Thoracic aorta (tissue), 2 donors: ENCODE results near the gene TNS2. TPM values are rescaled to one million over a fixed set of nuclear protein-coding genes. Genes with fewer than 3 reads are reported as not detected.

Experiments
- ATAC-seq: fragments of 150-250 bp; one replicate; pipeline ENCODE4 v1.8.0; 2017; ENCODE audit warnings: low read depth; ENCODE audit not compliant: insufficient number of reproducible peaks, low FRiP score
- DNase-seq: peaks from one replicate; pipeline ENCODE4 v3.0.0-alpha.2; 2020; ENCODE audit warnings: low spot score
- H3K27ac ChIP-seq, 2 donors: fragments of 200-600 bp; sonication (generic); 1 replicate in 1 of 2; 2 replicates in 1 of 2; pipeline ENCODE4 v1.5.1; 2016; ENCODE audit warnings: mild to moderate bottlenecking in 2 of 2, moderate library complexity in 2 of 2
- H3K27me3 ChIP-seq: fragments of 200-600 bp; sonication (generic); replicated peaks from 2 replicates; pipeline ENCODE4 v1.6.0; 2016; ENCODE audit warnings: mild to moderate bottlenecking; ENCODE audit not compliant: insufficient read depth
- H3K36me3 ChIP-seq: fragments of 200-600 bp; sonication (generic); one replicate; pipeline ENCODE4 v1.5.1; 2016
- H3K4me1 ChIP-seq, 2 donors: fragments of 200-600 bp; sonication (generic); 1 replicate in 1 of 2; 2 replicates in 1 of 2; pipeline versions ENCODE4 v1.5.1 to v1.6.0; 2016; ENCODE audit warnings: low read depth in 2 of 2, mild to moderate bottlenecking in 1 of 2; ENCODE audit not compliant: control insufficient read depth in 1 of 2
- H3K4me3 ChIP-seq: fragments of 200-600 bp; sonication (generic); 2 replicates; pipeline ENCODE4 v1.5.1; 2016; ENCODE audit warnings: mild to moderate bottlenecking
- H3K9me3 ChIP-seq: fragments of 200-600 bp; sonication (generic); 2 replicates; pipeline ENCODE4 v1.5.1; 2016
- CTCF ChIP-seq: fragments of 200-600 bp; sonication (generic); IDR thresholded peaks from one replicate; pipeline ENCODE4 v1.5.1; 2019; ENCODE audit warnings: antibody characterized with exemption
- total RNA-seq, 2 donors: library from RNA; depleted of rRNA; stranded (reverse); fragments of >200 nt; gene quantifications; one replicate each; pipeline versions ENCODE4 v1.1.0 to v1.2.3, GENCODE V29; 2016

The TNS2 gene
- total RNA-seq, 2 donors from 2014 or later = 292 to 307 TPM

- DNase-seq = no peak
- no peak for ATAC-seq
- Histone ChIP-seq H3K36me3 (peaks cover 43% of the 10 kb centered on the region), H3K4me3 (no peak overlapping the region), H3K9me3 (no peaks in the 10 kb centered on the region), H3K27me3 (no peaks in the 10 kb centered on the region), H3K4me1 (peaks cover 26 to 89% of the 10 kb centered on the region in 2 donors), H3K27ac (peak overlapping the region; percentile 78 to 83)
- TF ChIP-seq CTCF = no peak
Measured at GRCh38 chr12:53065470-53065869, 15.6 kb downstream of the TNS2 start.

- no peaks in the 10 kb centered on the region for H3K27me3 ChIP-seq
- H3K27ac ChIP-seq = peak overlapping the region; percentile 78 to 83
- H3K4me3 ChIP-seq = peak overlapping the region; percentile 2
- ATAC-seq (no peak), DNase-seq (no peak)
- H3K36me3 ChIP-seq = peaks cover 36% of the 10 kb centered on the region
- TF ChIP-seq CTCF = peak; percentile 96
- H3K9me3 ChIP-seq = no peaks in the 10 kb centered on the region
- H3K4me1 ChIP-seq = peaks cover 31 to 89% of the 10 kb centered on the region in 2 donors
Measured at GRCh38 chr12:53065975-53066931, 16.4 kb downstream of the TNS2 start.

GRCh38 chr12:53067074-53067992 is 17.5 kb downstream of the TNS2 start:
- no peak for ATAC-seq
- DNase-seq = no peak
- Histone ChIP-seq H3K36me3 (peaks cover 28% of the 10 kb centered on the region), H3K27ac (peak overlapping the region in 1 of 2 donors; percentile 78), H3K9me3 (no peaks in the 10 kb centered on the region), H3K4me1 (peaks cover 42 to 89% of the 10 kb centered on the region in 2 donors), H3K27me3 (no peaks in the 10 kb centered on the region), H3K4me3 (no peak overlapping the region)
- TF ChIP-seq CTCF = no peak

DNA sequence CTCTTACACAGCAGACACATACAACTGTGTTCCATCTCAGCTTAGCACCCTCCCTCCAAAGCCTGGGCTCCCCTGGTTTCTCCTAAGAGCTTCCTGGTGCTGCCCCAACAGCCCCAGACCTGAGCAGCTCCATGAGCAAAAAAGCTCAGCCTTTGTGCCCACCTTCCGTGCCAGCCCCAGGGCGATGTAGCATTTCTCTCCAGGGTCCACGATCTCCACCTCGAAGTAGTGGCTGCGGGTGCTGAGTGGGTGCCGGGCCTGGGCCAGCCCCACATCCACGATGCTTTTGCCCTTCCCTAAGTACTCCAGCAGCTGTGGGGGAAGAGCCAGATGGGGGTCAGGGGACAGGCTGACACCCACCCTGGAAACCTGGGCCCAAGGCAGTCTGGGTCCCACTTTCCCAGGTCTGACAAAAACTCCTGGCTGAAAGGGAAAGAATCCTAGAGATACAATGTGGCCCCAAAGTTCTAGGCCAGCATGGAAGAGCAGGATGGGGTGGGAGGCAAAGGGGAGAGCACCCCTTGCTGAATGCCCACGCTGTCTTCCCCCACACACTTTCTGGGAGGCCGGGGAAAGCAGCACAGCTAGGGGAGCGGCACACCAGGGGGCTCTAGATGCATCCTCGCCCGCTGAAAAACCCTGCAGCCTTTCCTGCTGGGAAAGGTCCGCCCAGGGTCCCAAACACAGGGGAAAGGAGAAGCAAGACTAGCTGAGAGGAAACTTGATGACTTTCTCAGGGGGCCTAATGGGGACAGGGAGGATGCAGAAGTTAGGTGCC is 18.3 kb downstream of the TNS2 start:
- DNase-seq (no peak), ATAC-seq (no peak)
- Histone ChIP-seq H3K4me1 (peaks cover 42 to 88% of the 10 kb centered on the region in 2 donors), H3K27ac (peak overlapping the region; percentile 78 to 83), H3K4me3 (no peak overlapping the region), H3K36me3 (peaks cover 20% of the 10 kb centered on the region), H3K9me3 (no peaks in the 10 kb centered on the region), H3K27me3 (no peaks in the 10 kb centered on the region)
- TF ChIP-seq CTCF = no peak
